H1 (cell line): ENCODE data around the gene LTBP1. TPM values are rescaled to one million over a fixed set of nuclear protein-coding genes. Genes with fewer than 3 reads are reported as not detected.
"Not testable (repeated sequence)": the region's sequence is repeated elsewhere in the genome, so short reads cannot be mapped to it uniquely, and the experiment has no call there.

ENCODE experiments used
- CTCF ChIA-PET: fragments of 300-600 bp; sonication (Branson Sonifier 250); formaldehyde crosslinking; loops from one replicate; lab custom pipeline; 2021; ENCODE audit not compliant: partially characterized antibody; lab: Charles Lee
- POLR2A ChIA-PET: fragments of 300-600 bp; sonication (Branson Sonifier 250); formaldehyde crosslinking; loops from one replicate; lab custom pipeline; 2021; ENCODE audit warnings: inconsistent platforms; ENCODE audit not compliant: partially characterized antibody; lab: Charles Lee
- DNase-seq, 2 experiments: peaks; one replicate each; pipeline versions ENCODE4 v3.0.0 to v3.0.0-alpha.2; 2010 to 2022; ENCODE audit warnings: low spot score in 2 of 2, low read depth in 1 of 2, mixed read lengths in 1 of 2
- FAIRE-seq: peaks from 2 replicates; lab custom pipeline; 2011; peaks lifted over from hg19 to GRCh38; lab: Jason Lieb, UNC
- H2AFZ ChIP-seq: 2 replicates; pipeline ENCODE4 v1.8.1; 2012; ENCODE audit warnings: low read length, inconsistent platforms
- H2AK5ac ChIP-seq: 2 replicates; pipeline ENCODE4 v1.6.1; 2013; ENCODE audit warnings: low read depth, low read length
- H2BK120ac ChIP-seq: replicated peaks from 2 replicates; pipeline ENCODE3; 2013; ENCODE audit warnings: low read depth, low read length, inconsistent platforms
- H2BK12ac ChIP-seq: 2 replicates; pipeline ENCODE4 v1.6.1; 2013; ENCODE audit warnings: low read depth, low read length
- H2BK15ac ChIP-seq: 2 replicates; pipeline ENCODE4 v1.6.1; 2013; ENCODE audit warnings: low read length
- H2BK20ac ChIP-seq: 2 replicates; pipeline ENCODE4 v1.6.1; 2013; ENCODE audit warnings: low read length
- H2BK5ac ChIP-seq: 2 replicates; pipeline ENCODE4 v1.6.1; 2013; ENCODE audit warnings: low read depth, low read length
- H3K14ac ChIP-seq: 2 replicates; pipeline ENCODE4 v1.6.1; 2013; ENCODE audit warnings: inconsistent platforms; ENCODE audit not compliant: insufficient read length
- H3K18ac ChIP-seq: 2 replicates; pipeline ENCODE4 v1.6.1; 2013; ENCODE audit warnings: low read length; ENCODE audit errors: extremely low read depth
- H3K23ac ChIP-seq: 2 replicates; pipeline ENCODE4 v1.6.1; 2013; ENCODE audit warnings: inconsistent platforms; ENCODE audit not compliant: insufficient read length
- H3K23me2 ChIP-seq: 2 replicates; pipeline ENCODE4 v1.6.1; 2013; ENCODE audit warnings: low read depth, low read length
- H3K27ac ChIP-seq: 2 replicates; pipeline ENCODE4 v1.6.1; 2011; ENCODE audit warnings: low read depth, low read length, inconsistent platforms
- H3K27me3 ChIP-seq, 4 experiments: replicated peaks in 1 of 4; 1 replicate in 1 of 4; 2 replicates in 3 of 4; pipeline versions ENCODE4 v1.6.1 to v1.8.1; 2011 to 2013; ENCODE audit warnings: low read length in 3 of 4, mild to moderate bottlenecking in 3 of 4, inconsistent platforms in 2 of 4, mixed read lengths in 2 of 4, moderate library complexity in 1 of 4; ENCODE audit not compliant: control insufficient read depth in 3 of 4, insufficient read depth in 3 of 4; ENCODE audit errors: extremely low read depth in 1 of 4
- H3K36me3 ChIP-seq, 4 experiments: 2 replicates each; pipeline versions ENCODE4 v1.6.1 to v1.8.1; 2011 to 2013; ENCODE audit warnings: mild to moderate bottlenecking in 4 of 4, low read length in 3 of 4, moderate library complexity in 2 of 4, control low read depth in 1 of 4, inconsistent platforms in 1 of 4; ENCODE audit not compliant: insufficient read depth in 4 of 4, control insufficient read depth in 2 of 4
- H3K4ac ChIP-seq: replicated peaks from 2 replicates; pipeline ENCODE3; 2013; ENCODE audit warnings: low read length, low read depth, mixed read lengths, inconsistent platforms; ENCODE audit not compliant: insufficient read length
- H3K4me1 ChIP-seq, 4 experiments: replicated peaks in 1 of 4; 1 replicate in 1 of 4; 2 replicates in 3 of 4; pipeline versions ENCODE4 v1.6.1 to v1.8.1; 2011 to 2013; ENCODE audit warnings: low read length in 3 of 4, inconsistent platforms in 2 of 4, mixed read lengths in 1 of 4; ENCODE audit not compliant: insufficient read depth in 4 of 4, control insufficient read depth in 3 of 4
- H3K4me2 ChIP-seq, 2 experiments: 2 replicates each; pipeline versions ENCODE4 v1.6.1 to v1.8.1; 2011 to 2013; ENCODE audit warnings: low read depth in 2 of 2, low read length in 2 of 2, control low read depth in 1 of 2, inconsistent platforms in 1 of 2, mild to moderate bottlenecking in 1 of 2; ENCODE audit not compliant: insufficient read depth in 1 of 2
- H3K4me3 ChIP-seq, 4 experiments: fragments of 200-600, 300-600 bp in 1 of 4; sonication (generic), shearing (Covaris generic), sonication (Bioruptor Twin) in 1 of 4; 2 replicates each; pipeline versions ENCODE4 v1.5.1 to v1.8.1; 2011 to 2016; ENCODE audit warnings: low read length in 4 of 4, low read depth in 3 of 4, control low read depth in 2 of 4, inconsistent platforms in 2 of 4, mild to moderate bottlenecking in 2 of 4, mixed read lengths in 1 of 4, moderate library complexity in 1 of 4; ENCODE audit not compliant: insufficient read depth in 2 of 4; ENCODE audit errors: extremely low read depth in 1 of 4
- H3K56ac ChIP-seq: replicated peaks from 2 replicates; pipeline ENCODE3; 2013; ENCODE audit warnings: low read depth, mild to moderate bottlenecking, mixed read lengths, low read length, inconsistent platforms; ENCODE audit not compliant: insufficient read length
- H3K79me1 ChIP-seq: 2 replicates; pipeline ENCODE4 v1.6.1; 2013; ENCODE audit warnings: low read depth, low read length, control low read depth
- H3K79me2 ChIP-seq, 2 experiments: 2 replicates each; pipeline versions ENCODE4 v1.6.1 to v1.8.1; 2012 to 2013; ENCODE audit warnings: low read length in 2 of 2, mild to moderate bottlenecking in 2 of 2, inconsistent platforms in 1 of 2; ENCODE audit not compliant: insufficient read depth in 2 of 2, control insufficient read depth in 1 of 2
- H3K9ac ChIP-seq, 4 experiments: replicated peaks in 1 of 4; 1 replicate in 1 of 4; 2 replicates in 3 of 4; pipeline versions ENCODE4 v1.6.1 to v1.8.1; 2011 to 2013; ENCODE audit warnings: low read depth in 3 of 4, low read length in 3 of 4, control low read depth in 2 of 4, mild to moderate bottlenecking in 2 of 4, moderate library complexity in 2 of 4, inconsistent platforms in 1 of 4; ENCODE audit errors: extremely low read depth in 1 of 4
- H3K9me3 ChIP-seq, 2 experiments: 2 replicates each; pipeline versions ENCODE4 v1.6.1 to v1.8.1; 2012 to 2013; ENCODE audit warnings: mild to moderate bottlenecking in 2 of 2, moderate library complexity in 2 of 2, control low read depth in 1 of 2, inconsistent platforms in 1 of 2, low read depth in 1 of 2, low read length in 1 of 2, mixed read lengths in 1 of 2; ENCODE audit not compliant: insufficient read depth in 2 of 2
- H4K20me1 ChIP-seq, 2 experiments: replicated peaks in 1 of 2; 2 replicates each; pipeline versions ENCODE3 to v1.8.1; 2011 to 2013; ENCODE audit warnings: inconsistent platforms in 2 of 2, low read length in 2 of 2, mild to moderate bottlenecking in 1 of 2; ENCODE audit not compliant: insufficient read depth in 2 of 2, control insufficient read depth in 1 of 2
- H4K5ac ChIP-seq: 2 replicates; pipeline ENCODE4 v1.6.1; 2013; ENCODE audit warnings: low read length, low read depth, mixed read lengths, inconsistent platforms; ENCODE audit not compliant: insufficient read length
- H4K8ac ChIP-seq: 2 replicates; pipeline ENCODE4 v1.8.0; 2013; ENCODE audit warnings: mild to moderate bottlenecking, moderate library complexity, low read length, inconsistent platforms; ENCODE audit not compliant: insufficient read depth; ENCODE audit errors: extremely low read depth
- H4K91ac ChIP-seq: replicated peaks from 2 replicates; pipeline ENCODE3; 2013; ENCODE audit warnings: low read length, mixed read lengths, inconsistent platforms; ENCODE audit not compliant: insufficient read length
- NANOG ChIP-seq: IDR thresholded peaks from 2 replicates; pipeline ENCODE4 v1.6.1; 2011; ENCODE audit warnings: low read length, low read depth, mild to moderate bottlenecking, inconsistent platforms; ENCODE audit not compliant: insufficient read depth, poor library complexity, severe bottlenecking
- SRF ChIP-seq: IDR thresholded peaks from 2 replicates; pipeline ENCODE4 v1.6.1; 2011; ENCODE audit warnings: mild to moderate bottlenecking, low read depth, low read length, moderate library complexity
- WGBS, 2 experiments: shearing (Covaris generic) in 1 of 2; methylation state at CpG; one replicate each; pipeline versions ENCODE4 v1.1.6 to v1.1.7; 2013 to 2015; ENCODE audit warnings: low lambda C conversion rate in 2 of 2, mixed read lengths in 2 of 2, inconsistent platforms in 1 of 2, low coverage in 1 of 2, missing lambda C conversion rate in 1 of 2; ENCODE audit not compliant: insufficient replicate concordance in 2 of 2, insufficient coverage in 1 of 2, insufficient read length in 1 of 2; ENCODE audit errors: extremely low coverage in 1 of 2, missing lambda C conversion rate in 1 of 2; 5-methylcytosine and 5-hydroxymethylcytosine counted together
- polyA plus RNA-seq, 7 experiments: library from polyadenylated mRNA; depleted of rRNA in 3 of 7; stranded (reverse) in 5 of 7; unstranded in 2 of 7; fragments of >200 nt in 5 of 7; fragments of 200-250 nt in 2 of 7; gene quantifications; 1 replicate in 5 of 7; 2 replicates in 1 of 7; 4 replicates in 1 of 7; pipeline versions ENCODE4 v1.2.1 to v1.2.3, GENCODE V29; 2011 to 2013; ENCODE audit warnings: missing spikeins in 2 of 7, mixed read lengths in 2 of 7
- total RNA-seq: library from RNA; stranded (reverse); fragmentation: NEBNext Ultra II Directional; extraction: Animal tissue kit (Norgen Biotek cat#: 25700); gene quantifications from 2 replicates; pipeline ENCODE4 v1.2.1, GENCODE V29; 2021

Gene LTBP1
- total and polyA plus RNA-seq, 2 of the 8 experiments (the other 6 are each of a cell fraction or from before 2014, with no cell fraction given): 15.4 to 24.7 TPM

DNA sequence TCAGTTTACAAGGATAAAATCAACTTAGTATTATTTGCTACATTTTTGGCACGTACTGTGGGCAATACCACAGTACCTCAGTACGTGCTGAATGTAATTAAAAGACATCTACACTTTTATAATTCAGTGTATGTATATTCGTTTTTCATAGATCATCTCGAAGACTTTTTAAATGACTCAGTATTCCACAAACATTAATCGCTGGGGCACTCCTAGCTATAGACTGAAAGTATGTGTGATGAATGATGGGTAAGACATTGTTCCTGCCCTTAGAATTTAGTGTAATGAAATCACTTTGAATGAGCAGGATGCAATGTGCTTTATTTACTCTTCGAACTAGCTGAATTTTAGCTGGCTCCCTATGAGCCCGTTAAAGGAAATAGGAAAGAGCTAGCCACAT, 284.1 kb downstream of the LTBP1 start (continued):
- TF ChIP-seq NANOG: no peak
- TF ChIP-seq SRF: no peak

DNA sequence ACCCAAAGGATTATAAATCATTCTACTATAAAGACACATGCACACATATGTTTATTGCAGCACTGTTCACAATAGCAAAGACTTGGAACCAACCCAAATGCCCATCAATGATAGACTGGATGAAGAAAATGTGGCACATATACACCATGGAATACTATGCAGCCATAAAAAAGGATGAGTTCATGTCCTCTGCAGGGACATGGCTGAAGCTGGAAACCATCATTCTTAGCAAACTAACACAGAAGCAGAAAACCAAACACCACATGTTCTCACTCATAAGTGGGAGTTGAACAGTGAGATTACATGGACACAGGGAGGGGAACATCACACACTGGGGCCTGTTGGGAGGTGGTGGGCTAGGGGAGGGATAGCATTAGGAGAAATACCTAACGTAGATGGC, 288.8 kb downstream of the LTBP1 start:
- H3K27me3 ChIP-seq, H2BK12ac ChIP-seq, H2AK5ac ChIP-seq, H4K20me1 ChIP-seq, H2BK15ac ChIP-seq, H3K9me3 ChIP-seq, H4K5ac ChIP-seq, H3K4me2 ChIP-seq, H2BK5ac ChIP-seq, H3K79me1 ChIP-seq, H3K36me3 ChIP-seq, H2BK20ac ChIP-seq, CTCF ChIA-PET, H3K23ac ChIP-seq, H3K23me2 ChIP-seq, H3K4me1 ChIP-seq, H3K4me3 ChIP-seq, H3K27ac ChIP-seq, DNase-seq, H3K56ac ChIP-seq, H3K18ac ChIP-seq, H3K79me2 ChIP-seq, H4K8ac ChIP-seq, H3K14ac ChIP-seq, H3K4ac ChIP-seq, H2BK120ac ChIP-seq, FAIRE-seq, H2AFZ ChIP-seq, H4K91ac ChIP-seq, POLR2A ChIA-PET, H3K9ac ChIP-seq: not testable (repeated sequence)
- 95% methylated on average over 1 of the region's 1 CpG; no CpG with 5 or more reads in 1 of the 2 experiments for WGBS, 2 experiments
